Non-pigmented ciliary epithelial cell (primary cell): ENCODE measurements around the gene ALG1L2.
A peak's percentile ranks its signal among the peaks of the same experiment; 100 is the strongest.
"Not testable (repeated sequence)": the region's sequence is repeated elsewhere in the genome, so short reads cannot be mapped to it uniquely, and the experiment has no call there.

Experiments
- DNase-seq: peaks from one replicate; pipeline ENCODE4 v3.0.0-alpha.2; 2010; ENCODE audit warnings: low read depth

The ALG1L2 gene

DNA sequence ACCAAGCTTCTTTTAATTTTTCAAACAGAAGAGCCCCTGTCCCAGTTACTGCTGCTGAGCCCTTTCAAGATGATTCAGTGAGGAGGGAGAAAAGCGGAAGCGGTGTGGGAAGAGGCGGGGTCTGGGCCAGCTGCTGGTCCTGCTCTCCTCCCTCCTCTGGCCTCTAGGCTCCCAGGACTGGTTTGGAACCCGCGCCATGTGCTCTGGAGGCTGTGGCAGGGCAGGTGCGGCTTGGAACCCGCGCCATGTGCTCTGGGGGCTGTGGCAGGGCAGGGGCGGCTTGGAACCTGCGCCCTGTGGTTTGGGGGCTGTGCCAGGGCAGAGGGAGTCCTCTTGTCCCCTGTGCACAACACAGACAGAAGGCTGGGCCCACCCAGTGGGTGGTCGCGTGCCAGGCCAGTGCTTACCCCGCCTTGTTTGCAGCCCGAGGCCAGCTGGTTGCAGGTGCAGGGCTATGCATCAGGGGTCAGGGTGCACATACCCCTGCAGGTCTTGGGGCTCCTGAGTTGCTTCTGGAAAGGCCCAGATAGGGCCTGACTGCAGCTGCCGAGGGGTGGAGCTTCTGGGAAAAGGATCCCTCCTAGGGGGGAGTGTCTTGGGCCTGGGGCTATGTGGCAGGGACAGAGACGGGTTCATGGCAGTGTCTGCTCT is 12.2 kb downstream of the ALG1L2 start:
- DNase-seq, result no peak

DNA sequence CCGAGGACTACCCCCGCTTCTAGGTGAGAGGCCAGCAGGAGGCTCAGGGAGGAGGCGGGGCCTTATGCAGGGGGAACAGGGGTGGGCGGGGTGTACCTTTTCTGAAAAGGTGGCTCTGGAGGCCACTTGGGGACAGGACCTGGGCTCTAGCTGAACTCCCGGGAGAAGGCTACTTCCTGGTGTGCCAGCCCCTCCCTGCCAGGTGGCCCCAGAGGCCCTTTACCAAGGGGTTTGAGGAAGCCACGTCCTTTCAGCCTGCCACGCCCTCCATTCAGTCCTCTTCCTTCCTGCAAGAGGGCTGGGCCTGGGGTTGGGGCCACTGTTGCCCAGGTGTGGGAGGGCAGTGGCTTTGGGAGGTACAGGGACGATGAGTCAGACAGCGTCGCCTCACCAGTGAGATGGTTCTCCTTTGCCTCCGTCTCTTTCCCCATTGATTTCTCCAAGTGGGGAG is 12.9 kb downstream of the ALG1L2 start:
- not testable (repeated sequence) for DNase-seq

DNA sequence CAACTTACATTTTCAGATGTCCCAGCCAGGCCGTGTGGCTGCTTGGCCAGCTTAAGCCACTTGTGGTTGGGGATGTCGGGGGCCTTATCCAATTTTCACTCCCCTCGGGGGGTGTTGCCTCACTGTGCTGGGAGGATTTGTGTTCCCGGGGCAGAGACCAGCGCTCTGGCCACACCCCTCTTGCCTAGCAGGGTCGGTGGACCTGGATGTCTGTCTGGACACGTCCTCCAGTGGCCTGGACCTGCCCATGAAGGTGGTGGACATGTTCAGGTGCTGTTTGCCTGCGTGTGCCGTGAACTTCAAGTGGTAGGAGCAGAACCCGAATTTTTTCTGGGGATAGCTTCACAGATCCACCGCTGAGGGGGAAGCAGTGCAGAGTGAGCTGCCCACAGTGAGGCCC is 14.2 kb downstream of the ALG1L2 start:
- DNase-seq, result not testable (repeated sequence)

- not testable (repeated sequence) for DNase-seq
Observed at GRCh38 chr3:130097096-130097495, 15.5 kb downstream of the ALG1L2 start.

GRCh38 chr3:130097690-130098638 is 16.3 kb downstream of the ALG1L2 start:
- not testable (repeated sequence) for DNase-seq

DNA sequence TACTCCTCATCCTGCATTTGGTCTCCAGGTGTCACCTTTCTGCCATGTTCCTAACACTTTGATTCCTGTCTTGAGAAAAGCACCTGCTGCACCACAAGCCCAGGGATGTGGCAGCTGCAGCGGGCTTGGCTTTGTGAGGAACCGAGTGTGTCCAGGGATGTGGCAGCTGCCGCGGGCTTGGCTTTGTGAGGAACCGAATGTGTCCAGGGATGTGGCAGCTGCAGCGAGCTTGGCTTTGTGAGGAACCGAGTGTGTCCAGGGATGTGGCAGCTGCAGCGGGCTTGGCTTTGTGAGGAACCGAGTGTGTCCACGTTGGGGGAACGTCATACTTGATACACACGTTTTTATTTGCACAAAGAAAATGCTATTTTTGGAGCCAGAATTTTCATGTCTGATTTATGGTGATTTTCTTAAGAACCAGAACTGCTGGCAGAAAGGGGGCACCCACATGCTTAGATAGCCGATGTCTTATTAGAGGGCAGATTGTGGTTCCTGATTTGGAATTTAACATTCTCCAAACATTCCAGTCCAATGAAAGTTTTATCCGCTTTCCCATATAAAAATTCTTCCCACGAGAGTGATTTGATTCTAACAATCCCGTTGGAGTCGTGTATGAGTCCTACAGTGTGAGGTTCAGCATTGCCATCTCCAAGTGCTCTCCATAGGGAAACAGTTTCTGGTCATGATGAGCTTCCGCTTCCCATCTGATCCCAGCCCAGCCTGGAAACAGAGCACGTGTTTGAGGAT is 17.2 kb downstream of the ALG1L2 start:
- not testable (repeated sequence) for DNase-seq

DNA sequence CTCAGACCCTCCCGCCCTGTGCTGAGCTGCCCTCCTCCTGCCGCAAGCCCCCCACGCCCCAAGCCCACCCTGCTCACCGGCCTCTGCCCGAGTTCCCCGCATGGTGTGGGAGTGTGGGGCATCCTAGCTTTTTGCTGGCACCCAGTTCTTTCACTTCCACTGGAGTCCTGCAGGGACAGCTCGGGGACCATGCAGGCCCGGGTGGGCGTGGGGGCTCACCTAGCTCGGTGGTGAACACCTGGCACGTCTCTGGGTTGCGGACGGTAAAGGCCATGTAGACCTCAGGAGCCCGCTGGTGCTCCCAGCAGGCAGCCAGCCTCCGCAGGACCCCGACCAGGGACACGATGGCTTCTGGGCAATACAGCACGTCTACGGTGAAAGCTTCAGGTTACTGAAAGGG is 20.9 kb downstream of the ALG1L2 start:
- DNase-seq, result not testable (repeated sequence)

- DNase-seq, result not testable (repeated sequence)
Observed at GRCh38 chr3:130104191-130104590, 22.6 kb downstream of the ALG1L2 start.

- DNase-seq, result not testable (repeated sequence)
Observed at GRCh38 chr3:130107333-130107995, 25.8 kb downstream of the ALG1L2 start.

GRCh38 chr3:130108836-130109585 is 27.4 kb downstream of the ALG1L2 start:
- not testable (repeated sequence) for DNase-seq

DNA sequence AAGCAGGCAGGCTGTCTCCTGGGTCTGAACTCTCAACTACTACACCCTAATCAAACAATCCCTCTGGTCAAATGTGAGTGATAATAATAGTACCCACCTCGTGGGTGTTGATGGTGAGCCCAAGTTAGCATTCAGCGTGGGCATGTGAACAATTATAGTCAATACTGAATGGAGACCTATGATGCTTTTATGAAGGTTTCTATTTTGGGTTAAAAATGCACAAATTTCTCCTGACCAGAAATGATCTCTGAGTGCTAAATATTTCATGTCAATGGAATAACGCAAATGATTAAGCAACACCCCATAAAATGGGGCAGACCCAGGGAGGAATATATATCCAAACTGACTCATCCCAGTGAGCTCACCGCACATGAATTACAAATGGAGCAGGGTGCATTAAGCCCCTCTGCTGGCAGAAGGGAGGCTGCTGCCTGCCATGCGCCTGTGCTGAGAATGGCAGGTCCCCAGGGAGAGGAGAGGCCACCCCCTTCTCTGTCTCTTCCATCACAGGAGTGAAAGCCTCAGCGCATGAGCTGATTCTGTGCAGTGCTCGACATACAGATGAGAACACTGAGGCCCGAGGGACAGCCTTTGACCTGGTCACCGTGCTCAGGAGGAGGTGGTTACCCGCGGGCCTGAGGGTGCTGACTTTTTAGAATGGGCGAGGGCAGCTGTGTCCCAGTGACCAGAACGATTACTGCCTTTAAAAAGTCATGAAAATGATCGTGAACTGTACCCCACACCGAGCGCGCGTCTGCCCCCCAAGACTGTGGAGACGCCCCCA is 28.9 kb downstream of the ALG1L2 start:
- DNase-seq, result not testable (repeated sequence)

DNA sequence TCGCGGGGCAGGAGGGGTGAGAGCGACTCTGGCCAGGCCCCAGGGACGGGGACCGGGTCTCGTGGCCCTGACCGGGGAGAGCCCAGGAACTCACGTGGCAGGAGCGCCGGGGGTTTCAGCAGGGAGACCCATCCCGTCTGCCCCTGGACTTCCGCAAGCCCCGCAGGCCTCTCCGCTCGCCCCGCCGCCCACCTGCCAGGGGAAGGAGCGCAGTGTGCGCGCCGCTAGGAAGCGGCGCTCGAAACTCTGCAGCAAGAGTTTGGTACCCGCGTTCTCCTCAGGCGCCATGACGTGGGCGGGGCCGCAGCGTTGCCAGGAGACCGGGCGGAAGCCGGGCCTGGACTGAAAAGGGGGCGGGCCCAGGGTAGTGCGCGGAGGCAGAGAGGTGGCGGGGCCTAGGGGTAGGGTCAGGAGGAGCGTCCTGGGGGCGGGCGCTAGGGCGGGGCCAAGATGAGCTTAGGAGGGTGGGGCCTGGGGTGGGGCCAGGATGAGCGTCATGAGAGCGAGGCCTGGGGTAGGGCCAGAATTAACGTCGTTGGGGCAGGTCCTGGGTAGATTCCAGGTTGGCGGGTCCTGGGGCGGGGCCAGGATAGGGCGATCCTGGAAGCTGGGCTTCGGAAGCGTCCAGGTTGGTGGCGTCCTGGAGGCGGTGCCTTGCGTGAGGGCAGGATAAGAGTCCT is 29.7 kb downstream of the ALG1L2 start:
- DNase-seq, result peak; percentile 91

DNA sequence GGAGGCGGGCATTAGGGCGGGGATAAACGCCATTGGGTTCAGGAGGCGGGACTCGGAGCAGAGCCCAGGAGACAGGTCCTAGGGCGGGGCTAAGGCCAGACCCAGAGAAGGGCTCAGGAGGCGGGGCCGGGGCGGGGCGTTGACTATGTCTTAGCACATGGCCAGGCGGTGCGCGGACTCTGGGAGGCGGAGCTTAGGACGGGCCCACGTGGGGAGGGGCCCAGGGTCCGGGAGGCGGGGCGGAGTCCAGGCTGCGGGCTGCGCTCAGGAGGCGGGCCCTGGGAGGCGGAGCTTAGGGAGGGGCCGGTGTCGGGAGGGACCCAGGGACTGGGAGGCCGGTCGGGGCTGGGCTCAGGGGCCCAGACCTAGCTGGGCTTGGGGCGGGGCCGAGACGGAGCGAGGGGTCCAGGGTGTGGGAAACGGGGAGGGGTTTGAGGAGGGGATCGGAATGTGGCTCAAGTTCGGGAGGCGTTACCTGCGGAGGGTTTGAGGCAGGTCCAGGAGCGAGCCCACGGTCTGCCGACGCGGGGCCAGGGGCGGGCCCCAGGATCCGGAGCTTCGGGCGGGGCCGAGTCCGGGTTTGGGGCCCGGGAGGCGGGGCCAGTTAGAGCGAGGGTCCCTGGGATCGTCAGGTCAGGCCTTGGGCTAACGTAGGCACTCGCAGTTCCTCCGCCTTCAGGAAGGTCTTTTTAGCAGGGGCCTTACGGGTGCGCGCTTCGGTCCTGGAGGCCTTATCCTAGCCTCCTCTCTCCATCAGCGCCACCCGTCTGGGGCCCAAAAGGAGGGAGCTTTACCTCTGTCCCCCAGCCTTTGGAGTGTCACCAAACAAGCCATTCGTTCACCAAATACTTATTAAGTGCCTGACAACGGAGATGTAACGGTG is 30.5 kb downstream of the ALG1L2 start:
- peak; percentile 60 for DNase-seq

DNA sequence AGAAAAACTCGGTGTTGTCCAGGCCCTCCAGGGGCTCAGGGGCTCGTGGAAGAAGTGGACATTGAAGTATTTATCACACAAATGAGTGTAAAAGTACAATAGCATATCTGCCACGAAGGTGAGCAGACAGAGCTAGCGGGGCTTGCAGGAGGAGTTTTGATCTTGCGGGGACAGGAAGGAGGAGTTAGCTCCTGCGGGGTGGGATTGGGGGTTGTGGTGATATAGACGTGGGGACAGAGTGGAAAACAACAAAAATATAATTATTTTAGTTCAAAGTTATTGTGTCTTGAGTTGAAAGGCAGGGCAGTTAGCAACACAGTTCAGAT is 31.1 kb downstream of the ALG1L2 start:
- DNase-seq, result not testable (repeated sequence)

DNA sequence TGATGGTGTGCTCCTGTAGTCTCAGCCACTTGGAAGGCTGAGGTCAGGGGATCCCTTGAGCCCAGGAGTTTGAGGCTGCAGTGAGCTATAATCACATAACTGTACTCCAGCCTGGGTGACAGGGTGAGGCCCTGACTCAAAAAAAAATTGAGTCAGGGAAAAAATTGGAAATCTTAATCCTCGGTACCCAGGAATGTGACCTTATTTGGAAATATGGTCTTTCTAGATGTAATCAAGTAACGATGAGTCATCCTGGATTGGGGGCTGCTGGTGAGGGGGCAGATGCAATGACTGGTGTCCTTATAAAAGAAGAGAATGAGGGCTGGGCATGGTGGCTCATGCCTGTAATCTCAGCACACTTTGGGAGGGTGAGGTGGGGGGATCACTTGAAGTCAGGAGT is 33.8 kb downstream of the ALG1L2 start:
- not testable (repeated sequence) for DNase-seq

GRCh38 chr3:130117933-130118332 is 36.3 kb downstream of the ALG1L2 start:
- no peak for DNase-seq

DNA sequence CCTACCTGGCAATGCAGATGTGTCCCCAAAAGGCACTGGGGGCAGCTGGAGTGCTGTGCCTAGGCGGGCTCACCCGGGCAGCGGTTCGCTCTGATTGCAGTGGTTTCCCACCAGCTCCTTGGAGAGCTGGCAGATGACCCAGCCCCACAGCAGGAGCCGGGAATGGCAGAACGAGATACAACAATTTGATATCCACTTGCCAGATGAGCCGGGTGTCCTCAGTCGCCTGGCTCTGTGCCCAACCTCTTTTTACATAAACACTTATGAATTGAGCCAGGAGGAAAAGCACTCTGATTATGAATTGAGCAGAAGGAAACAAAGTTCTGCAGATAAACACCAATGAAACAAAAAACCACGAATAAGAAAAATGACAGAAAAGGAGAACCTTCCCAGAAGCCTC is 38.2 kb downstream of the ALG1L2 start:
- not testable (repeated sequence) for DNase-seq

- DNase-seq, result not testable (repeated sequence)
Observed at GRCh38 chr3:130120291-130120690, 38.7 kb downstream of the ALG1L2 start.
